Fibroblast of upper back skin (primary cell): ENCODE measurements around the gene MLYCD.

ENCODE experiments used
- DNase-seq: peaks from one replicate; pipeline ENCODE4 v3.0.0-alpha.2; 2013

Gene MLYCD

DNA sequence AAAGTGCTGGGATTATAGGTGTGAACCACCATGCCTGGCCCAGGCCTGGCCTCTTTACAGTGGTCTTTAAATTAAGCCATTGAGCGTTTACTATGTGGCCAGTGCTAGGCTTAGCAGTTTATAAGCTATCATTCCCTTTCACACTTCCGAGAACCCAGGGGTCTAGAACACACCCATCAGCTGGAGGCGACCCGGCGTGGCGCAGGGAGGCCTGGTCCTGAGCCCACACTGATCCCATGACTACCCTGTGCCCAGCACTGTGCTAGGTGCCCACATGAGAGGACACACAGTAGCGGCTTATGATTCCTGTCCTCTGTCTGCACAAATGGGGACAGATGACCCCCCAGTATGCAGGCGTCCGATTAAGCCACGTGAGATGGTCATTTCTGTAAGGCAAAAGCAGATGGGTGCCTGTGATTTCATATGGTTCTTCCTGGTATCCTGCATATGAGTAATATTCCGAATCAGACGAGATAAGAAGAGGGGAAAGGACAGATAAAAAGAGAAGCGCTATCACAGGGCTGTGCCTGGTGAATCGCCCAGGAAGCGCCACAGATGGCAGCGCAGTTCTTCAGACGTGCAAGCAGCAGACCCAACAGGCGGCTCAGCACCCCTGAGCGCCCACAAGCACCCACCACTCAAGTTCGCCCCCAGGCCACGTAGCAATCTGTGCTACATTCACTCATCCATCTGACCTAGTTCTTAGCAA lies 59.4 kb downstream of the MLYCD start:
- no peak for DNase-seq

- DNase-seq = no peak
Observed at GRCh38 chr16:83958846-83959565, 60.1 kb downstream of the MLYCD start.

DNA sequence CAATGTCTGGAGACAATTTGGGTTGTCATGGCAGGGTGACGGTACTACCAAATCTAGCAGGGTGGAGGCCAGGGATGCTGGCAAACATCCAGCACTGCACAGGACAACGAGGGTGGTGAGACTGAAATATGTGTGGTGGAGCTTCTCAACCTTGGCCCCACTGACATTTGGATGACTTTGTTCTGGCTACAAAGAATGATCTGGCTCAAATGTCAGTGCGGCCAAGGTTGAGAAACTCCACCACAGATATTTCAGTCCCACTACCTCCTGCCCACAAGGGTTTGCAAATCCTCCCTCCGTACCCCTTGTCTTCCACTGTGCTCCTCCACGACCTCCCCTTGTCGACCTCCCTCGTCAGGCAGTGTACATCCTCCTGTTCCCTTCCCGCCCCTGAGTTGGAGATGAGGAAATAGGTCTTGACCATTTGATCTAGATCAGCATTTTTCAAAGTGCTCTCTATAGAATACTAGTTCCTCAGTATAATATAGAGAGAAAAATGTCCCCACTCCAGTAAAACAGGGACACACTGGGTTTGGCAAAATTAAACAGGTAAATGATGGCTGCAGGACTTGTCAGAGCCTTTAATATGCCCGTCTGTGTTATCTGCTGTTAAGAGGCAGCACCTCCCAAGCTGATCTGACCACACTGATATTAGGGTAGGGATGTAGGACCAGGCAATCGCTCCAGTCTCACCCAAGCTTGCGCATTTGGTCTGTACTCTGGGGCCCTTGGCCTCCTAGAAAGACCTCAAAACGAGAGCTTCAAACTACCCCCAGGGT lies 60.9 kb downstream of the MLYCD start:
- DNase-seq = no peak

GRCh38 chr16:83960521-83961249 lies 61.8 kb downstream of the MLYCD start:
- no peak for DNase-seq

- no peak for DNase-seq
Observed at GRCh38 chr16:83961591-83961990, 62.7 kb downstream of the MLYCD start.

DNA sequence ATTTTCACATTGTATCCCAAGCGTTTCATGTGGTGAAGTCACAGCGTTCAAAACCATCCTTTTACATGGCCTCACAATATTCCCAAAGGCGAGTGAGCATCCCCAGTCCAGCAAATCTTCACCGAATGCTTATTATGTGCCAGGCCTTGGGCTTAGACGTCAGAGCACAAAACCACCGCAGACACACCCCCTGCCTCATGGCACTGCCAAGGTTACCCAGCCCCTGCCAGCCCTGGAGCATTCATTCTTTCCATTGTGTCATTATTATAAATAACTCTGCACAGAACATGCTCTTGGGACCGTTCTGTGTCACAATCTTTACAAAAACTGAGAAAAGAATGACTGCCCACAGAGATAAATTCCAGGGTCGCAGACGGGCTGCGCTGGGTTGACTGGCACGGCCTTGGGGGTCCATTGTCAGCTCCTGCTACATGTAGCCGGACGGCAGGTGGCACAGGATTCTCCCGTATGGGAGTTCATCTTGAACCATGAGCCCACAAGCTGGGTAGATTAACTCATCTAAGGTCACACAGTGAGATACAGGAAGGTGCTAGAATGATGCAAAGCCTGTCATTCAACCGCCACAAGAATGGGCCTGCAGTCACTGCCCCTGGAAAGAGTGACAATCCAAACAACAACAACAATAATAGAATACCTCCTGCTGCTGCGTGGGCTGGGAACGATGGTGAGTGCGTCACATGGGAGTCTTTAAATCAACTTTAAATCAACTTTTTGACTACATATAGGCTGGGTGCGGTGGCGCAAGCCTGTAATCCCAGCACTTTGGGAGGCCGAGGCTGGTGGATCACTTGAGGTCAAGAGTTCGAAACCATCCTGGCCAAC lies 64.6 kb downstream of the MLYCD start:
- no peak for DNase-seq

- DNase-seq = no peak
Observed at GRCh38 chr16:83964684-83965443, 65.9 kb downstream of the MLYCD start.

- DNase-seq = no peak
Observed at GRCh38 chr16:83965444-83966152, 66.7 kb downstream of the MLYCD start.

- DNase-seq = no peak
Observed at GRCh38 chr16:83966153-83966696, 67.3 kb downstream of the MLYCD start.

DNA sequence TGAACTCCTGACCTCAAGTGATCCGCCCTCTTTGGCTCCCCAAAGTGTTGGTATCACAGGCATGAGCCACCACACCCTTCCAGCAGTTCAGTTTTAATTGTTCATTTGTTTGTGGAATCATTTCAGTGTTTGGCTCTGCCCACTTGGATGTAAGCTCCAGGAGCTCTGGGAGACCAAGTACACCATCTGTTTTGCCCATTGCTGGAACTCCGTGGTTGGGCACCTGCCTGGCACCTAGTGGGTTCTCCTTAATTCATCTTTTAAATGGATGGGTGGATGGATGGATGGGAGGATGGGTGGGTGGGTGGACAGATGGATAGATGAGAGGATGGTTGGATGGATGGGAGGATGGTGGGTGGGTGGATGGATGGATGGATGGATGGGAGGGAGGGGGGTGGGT lies 68.2 kb downstream of the MLYCD start:
- DNase-seq = no peak

DNA sequence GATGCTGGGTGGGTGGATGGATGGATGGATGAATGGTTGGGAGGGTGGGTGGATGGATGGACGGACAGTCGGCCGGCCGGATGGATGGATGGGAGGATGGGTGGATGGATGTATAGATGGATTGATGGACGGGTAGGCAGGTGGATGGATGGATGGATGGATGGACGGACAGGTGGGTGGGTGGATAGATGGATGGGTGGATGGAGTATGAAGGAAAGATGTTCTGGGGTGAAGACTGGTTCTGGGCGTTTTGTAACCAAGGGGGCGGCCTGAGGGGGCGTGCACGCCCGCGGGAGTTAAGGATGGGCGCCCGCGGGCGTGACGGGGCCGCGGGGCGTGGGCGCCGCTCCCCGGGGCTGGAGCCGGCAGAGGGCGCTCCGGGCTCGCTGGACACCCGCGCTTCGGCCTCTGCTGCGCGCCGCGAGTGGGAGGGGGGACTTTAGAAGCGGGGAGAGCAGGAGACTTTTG lies 69.0 kb downstream of the MLYCD start, which contains the start of gene NECAB2:
TSS of gene NECAB2 (plus strand) at position 407 of the 468 bp plus-strand sequence. CDS start 405 bp downstream, outside the sequence.
- DNase-seq = peak; percentile 10

DNA sequence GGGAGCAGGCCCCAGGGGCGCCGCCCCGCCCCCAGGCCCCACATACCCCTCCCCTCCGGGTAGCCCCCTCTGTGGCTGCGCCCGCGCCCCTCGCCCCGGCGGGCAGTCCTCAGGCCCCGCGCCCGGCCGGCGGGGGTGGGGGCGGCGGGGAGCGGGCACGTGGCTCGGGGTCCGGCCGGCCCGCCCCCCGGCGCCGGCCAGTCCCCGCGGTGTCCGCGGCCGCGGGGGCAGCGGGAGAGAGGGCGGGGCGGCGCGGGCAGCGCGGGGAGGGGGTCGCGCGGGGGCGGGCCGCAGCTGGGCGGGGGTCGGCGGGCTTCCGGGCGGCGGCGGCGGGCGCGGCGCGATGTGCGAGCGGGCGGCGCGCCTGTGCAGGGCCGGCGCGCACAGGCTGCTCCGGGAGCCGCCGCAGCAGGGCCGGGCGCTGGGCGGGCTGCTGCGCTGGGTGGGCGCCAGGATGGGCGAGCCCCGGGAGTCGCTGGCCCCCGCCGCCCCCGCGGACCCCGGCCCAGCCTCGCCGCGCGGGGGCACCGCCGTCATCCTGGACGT lies 69.5 kb downstream of the MLYCD start:
- no peak for DNase-seq

DNA sequence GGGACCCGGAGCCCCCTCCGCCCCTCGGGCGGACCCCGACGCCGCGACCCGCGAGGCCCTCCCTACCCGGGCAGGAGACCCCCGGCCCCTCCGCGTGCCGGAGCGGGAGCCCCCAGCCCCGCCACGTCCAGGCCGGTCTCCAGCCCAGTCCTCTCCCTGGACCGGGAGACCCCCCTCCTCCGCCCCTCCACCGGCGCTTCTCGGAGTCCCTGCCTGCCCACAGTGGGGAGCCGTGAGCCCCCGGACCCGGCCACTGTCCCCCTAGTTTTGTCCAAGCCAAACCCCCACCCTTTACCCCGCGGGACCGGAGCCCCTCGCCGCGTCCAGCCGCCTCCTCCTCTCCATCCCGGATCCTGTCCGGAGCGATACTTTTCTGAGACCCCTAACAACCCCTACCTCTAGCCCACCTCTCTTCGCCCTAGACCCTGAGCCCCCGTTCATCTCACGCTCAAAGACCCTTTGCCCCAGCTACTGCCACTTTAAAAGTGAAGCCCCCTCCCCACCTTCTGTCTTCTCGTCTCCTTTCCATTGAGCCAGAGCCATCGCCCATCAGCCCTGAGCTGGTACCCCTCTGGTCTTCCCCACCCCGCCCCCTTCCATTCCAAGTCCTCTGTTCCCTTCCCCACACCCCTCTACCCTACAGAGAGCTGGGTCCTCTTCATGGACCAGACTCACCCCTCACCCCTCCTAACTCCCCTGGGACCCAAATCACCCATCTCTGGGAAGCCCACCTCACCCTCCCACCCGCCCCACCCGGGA lies 70.2 kb downstream of the MLYCD start:
- DNase-seq = no peak

DNA sequence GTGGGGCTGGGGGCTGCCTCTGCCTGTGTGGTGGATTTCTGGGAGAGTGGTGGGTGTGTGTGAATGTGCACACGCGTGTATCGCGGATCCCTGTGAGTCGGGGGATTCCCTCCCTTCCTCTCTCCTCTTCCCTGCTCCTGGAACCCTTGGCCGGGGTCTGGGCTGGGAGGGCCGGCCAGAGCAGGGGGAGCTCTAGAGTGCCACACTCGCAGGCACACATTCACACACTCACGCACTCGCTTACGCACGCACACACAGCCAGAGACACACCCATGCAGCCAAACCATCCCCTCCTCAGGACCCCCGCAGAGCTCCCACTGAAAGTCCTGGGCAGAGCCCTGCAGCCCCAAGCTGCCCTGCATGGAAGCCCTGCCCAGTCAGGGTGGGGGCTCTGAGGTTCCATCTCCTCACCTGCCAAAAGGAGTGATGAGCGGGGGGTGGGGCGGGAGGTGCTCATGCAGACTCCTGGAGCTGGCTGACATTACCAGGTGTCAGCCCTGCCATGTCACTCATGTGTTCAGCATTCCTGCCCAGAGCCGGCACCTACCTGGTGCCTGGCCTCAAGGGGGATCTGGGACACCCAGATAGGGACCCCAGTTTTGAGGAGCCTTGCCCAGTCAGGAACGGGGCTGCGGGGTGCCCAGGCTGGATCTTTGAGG lies 71.0 kb downstream of the MLYCD start:
- DNase-seq = no peak

- DNase-seq = no peak
Observed at GRCh38 chr16:83970430-83970815, 71.5 kb downstream of the MLYCD start.

DNA sequence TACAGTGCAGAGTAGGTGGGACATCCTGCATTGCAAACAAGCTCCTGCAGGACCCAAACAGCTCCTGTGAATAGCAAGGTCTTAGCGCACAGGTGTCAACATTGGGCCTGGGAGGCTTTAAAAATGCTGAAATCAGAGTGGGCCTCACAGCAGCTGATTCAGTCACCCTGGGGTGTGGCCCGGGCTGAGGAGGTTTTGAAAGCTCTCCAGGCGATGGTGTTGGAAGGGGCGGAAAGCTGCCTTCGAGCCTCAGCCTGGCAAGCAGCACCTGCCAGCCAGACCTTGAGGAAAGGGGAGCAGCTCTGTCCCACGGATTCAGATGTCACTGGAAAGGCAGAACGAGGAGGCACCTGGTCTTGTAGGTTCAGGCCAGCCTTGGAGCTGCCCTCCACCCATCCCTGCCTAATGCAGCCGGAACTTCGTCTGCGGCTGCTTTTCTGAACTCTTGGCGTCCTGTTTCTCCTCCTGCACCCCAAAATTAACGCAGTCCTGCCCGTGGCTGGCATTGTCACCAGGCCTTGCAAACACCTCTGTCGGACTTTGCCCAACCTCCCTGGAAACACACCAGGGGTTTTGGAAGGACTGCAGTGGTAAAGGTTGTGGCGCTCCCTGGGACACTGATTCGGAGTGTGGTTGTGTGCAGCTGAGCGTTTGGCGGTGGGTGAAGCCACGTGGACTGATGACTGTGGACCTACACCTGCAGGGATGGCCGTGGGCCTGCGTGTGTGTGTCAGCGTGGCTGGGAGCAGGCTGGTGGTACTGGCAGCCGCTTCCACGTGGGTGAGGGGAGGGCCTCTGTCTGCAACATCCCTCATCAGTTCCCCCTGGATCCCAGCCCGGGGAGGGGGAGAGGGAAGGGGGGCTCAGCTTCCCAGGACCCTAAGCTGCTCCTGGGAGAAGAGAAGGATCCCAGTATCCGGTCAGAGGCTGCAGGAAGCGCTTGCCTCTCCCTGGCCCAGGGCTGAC lies 72.5 kb downstream of the MLYCD start:
- DNase-seq = no peak
